OCI-LY3 (cell line): ENCODE results near the gene ATG9B.

Experiments
- EZH2phosphoT487 ChIP-seq: fragments of 200-600 bp; shearing (Covaris generic); IDR thresholded peaks from 2 replicates; pipeline ENCODE4 v1.6.1; 2018; ENCODE audit warnings: antibody characterized with exemption, mixed run types, low read depth
- TF ChIP-seq, protein P1 (sequence below): fragments of 200-600, 300-600 bp; sonication (generic); IDR thresholded peaks from 2 replicates; pipeline ENCODE4 v1.5.1; 2014; ENCODE audit warnings: antibody characterized with exemption, low read length, low read depth

DNA sequence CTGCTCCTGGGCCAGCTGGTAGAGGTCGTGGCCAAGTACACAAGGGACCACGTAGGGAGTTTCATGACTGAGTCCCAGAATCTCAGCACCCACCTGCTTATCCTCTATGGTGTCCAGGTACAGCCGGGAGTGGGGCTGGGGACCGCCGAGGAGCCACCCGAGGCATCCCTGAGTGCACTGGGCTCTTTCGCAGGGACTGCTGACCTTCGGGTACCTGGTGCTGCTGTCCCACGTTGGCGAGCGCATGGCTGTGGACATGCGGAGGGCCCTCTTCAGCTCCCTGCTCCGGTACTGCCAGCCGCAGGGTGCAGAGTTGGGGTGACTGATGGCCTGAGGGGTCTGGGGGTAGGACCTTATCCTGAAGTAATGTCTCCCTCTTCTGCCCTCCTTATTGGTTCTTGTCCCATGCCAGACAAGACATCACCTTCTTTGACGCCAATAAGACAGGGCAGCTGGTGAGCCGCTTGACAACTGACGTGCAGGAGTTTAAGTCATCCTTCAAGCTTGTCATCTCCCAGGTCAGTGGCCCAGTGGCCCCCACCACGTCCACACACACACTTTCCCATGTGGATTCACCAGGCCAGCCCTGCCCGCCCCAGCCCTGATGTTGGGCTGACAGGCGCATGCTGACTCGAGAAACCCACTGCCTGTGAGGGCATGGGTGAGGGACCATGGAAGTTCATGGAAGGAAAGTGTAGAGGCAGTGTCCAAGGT, 10.2 kb upstream of the ATG9B start:
- TF ChIP-seq, protein P1, sequence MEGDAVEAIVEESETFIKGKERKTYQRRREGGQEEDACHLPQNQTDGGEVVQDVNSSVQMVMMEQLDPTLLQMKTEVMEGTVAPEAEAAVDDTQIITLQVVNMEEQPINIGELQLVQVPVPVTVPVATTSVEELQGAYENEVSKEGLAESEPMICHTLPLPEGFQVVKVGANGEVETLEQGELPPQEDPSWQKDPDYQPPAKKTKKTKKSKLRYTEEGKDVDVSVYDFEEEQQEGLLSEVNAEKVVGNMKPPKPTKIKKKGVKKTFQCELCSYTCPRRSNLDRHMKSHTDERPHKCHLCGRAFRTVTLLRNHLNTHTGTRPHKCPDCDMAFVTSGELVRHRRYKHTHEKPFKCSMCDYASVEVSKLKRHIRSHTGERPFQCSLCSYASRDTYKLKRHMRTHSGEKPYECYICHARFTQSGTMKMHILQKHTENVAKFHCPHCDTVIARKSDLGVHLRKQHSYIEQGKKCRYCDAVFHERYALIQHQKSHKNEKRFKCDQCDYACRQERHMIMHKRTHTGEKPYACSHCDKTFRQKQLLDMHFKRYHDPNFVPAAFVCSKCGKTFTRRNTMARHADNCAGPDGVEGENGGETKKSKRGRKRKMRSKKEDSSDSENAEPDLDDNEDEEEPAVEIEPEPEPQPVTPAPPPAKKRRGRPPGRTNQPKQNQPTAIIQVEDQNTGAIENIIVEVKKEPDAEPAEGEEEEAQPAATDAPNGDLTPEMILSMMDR: no peak
- TF ChIP-seq EZH2phosphoT487: no peak
